ENCODE results near the gene ADCY1. TPM values are rescaled to one million over a fixed set of nuclear protein-coding genes. Genes with fewer than 3 reads are reported as not detected.

ADCY1 gene
- total RNA-seq, 4 donors from 2014 or later: 0.34 to 1.9 (median 0.37) TPM

- no peak for DNase-seq
These were observed 105.3 kb downstream of the ADCY1 start for GRCh38 chr7:45679516-45679915.

GRCh38 chr7:45680776-45681175 is 106.6 kb downstream of the ADCY1 start:
- H3K27ac ChIP-seq: no peak overlapping the region
- no peak for DNase-seq
- H3K27me3 ChIP-seq: no peaks in the 10 kb centered on the region
- no peaks in the 10 kb centered on the region for H3K4me1 ChIP-seq
- intact Hi-C loops (cut with DNase I): no loop called here
- WGBS, 2 donors: 81 to 86% methylated on average over 5 to 6 of the region's 6 CpGs
- no peaks in the 10 kb centered on the region for H3K9me3 ChIP-seq
- TF ChIP-seq POLR2A (IDR thresholded peaks at IDR 0.05): no peak
- TF ChIP-seq, protein P1, sequence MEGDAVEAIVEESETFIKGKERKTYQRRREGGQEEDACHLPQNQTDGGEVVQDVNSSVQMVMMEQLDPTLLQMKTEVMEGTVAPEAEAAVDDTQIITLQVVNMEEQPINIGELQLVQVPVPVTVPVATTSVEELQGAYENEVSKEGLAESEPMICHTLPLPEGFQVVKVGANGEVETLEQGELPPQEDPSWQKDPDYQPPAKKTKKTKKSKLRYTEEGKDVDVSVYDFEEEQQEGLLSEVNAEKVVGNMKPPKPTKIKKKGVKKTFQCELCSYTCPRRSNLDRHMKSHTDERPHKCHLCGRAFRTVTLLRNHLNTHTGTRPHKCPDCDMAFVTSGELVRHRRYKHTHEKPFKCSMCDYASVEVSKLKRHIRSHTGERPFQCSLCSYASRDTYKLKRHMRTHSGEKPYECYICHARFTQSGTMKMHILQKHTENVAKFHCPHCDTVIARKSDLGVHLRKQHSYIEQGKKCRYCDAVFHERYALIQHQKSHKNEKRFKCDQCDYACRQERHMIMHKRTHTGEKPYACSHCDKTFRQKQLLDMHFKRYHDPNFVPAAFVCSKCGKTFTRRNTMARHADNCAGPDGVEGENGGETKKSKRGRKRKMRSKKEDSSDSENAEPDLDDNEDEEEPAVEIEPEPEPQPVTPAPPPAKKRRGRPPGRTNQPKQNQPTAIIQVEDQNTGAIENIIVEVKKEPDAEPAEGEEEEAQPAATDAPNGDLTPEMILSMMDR (IDR thresholded peaks at IDR 0.05): no peak
- H3K4me3 ChIP-seq: no peak overlapping the region
- H3K36me3 ChIP-seq: no peaks in the 10 kb centered on the region

More at GRCh38 chr7:45679516-45679915, 105.3 kb downstream of the ADCY1 start:
- no peaks in the 10 kb centered on the region for H3K36me3 ChIP-seq
- H3K27ac ChIP-seq: no peak overlapping the region
- no peaks in the 10 kb centered on the region for H3K27me3 ChIP-seq
- no peaks in the 10 kb centered on the region for H3K9me3 ChIP-seq
- no peak overlapping the region for H3K4me3 ChIP-seq
- H3K4me1 ChIP-seq: no peaks in the 10 kb centered on the region
- WGBS, 2 donors: 58 to 81% methylated on average over 4 of the region's 4 CpGs
- intact Hi-C loops (cut with DNase I): no loop called here
- no peak for TF ChIP-seq POLR2A (IDR thresholded peaks at IDR 0.05)

- intact Hi-C loops (cut with DNase I): no loop called here
- no peaks in the 10 kb centered on the region for H3K27me3 ChIP-seq
- no peak overlapping the region for H3K4me3 ChIP-seq
- TF ChIP-seq, protein P1 (IDR thresholded peaks at IDR 0.05): no peak
- TF ChIP-seq POLR2A (IDR thresholded peaks at IDR 0.05): no peak
- no peak for DNase-seq
- 60 to 68% methylated on average over 4 to 7 of the region's 13 CpGs for WGBS, 2 donors
- H3K4me1 ChIP-seq: no peaks in the 10 kb centered on the region
- no peaks in the 10 kb centered on the region for H3K36me3 ChIP-seq
- H3K9me3 ChIP-seq: no peaks in the 10 kb centered on the region
- H3K27ac ChIP-seq: no peak overlapping the region
These were observed 107.6 kb downstream of the ADCY1 start for GRCh38 chr7:45681596-45682357.

DNA sequence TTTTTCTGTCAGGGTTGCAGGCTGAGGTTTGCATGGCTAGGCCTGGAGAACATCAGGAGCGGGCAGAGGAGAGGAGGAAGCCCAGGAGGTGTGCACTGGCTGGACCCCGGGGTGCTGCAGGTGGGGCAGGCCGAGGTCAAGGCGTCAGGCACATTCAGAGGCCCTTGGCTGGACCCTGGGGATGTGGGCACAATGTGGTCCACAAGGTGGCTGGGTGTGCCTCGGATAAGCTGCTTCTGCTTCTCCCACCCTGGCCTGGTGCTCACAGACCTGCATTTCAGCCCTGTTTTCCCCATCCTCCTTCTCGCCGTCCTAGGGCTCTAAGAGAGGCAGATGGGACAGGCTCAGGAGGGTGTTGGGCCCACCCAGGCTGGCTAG is 108.2 kb downstream of the ADCY1 start:
- Histone ChIP-seq H3K4me1 (no peaks in the 10 kb centered on the region), H3K36me3 (no peaks in the 10 kb centered on the region), H3K27ac (no peak overlapping the region), H3K9me3 (no peaks in the 10 kb centered on the region), H3K27me3 (no peaks in the 10 kb centered on the region), H3K4me3 (no peak overlapping the region)
- intact Hi-C loops (cut with DNase I): no loop called here
- WGBS, 2 donors: 70 to 78% methylated on average over 3 to 6 of the region's 7 CpGs
- no peak for DNase-seq
- no peak for TF ChIP-seq POLR2A (IDR thresholded peaks at IDR 0.05)
- TF ChIP-seq, protein P1 (IDR thresholded peaks at IDR 0.05): no peak

DNA sequence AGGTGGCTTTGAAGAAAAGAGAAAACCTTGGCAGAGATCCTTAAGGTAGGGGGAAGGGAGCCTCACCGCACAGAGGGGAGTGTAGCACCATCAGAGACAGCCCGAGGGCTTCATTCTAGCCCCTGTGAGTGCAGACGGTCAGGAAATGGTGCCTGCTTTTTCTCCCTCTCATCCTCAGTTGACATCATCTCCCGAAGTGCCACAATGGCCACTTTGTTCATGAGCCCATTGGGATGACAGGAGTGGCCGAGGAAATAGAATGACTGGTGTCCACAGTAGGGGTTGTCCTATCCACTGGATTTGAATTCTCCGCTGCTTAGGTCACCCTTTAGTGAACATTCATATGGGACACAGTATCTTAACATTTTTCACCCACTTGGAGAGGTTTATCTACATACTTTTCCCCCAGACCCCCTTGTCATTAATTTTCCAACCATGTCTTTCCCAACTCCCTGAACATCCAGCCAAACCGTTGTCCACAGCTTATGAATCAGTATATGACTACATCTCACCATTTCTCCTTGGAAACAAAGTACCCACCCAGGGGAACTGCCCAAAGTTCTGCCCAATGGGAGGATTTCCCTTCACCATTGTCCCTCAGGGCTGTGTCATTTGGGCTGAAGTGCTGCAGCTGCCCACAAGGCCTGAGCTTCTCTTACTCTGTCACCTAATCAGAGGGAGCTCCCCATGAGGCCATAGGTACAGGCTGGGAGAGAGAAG is 108.8 kb downstream of the ADCY1 start:
- Histone ChIP-seq H3K27me3 (no peaks in the 10 kb centered on the region), H3K27ac (no peak overlapping the region), H3K36me3 (no peaks in the 10 kb centered on the region), H3K4me1 (no peaks in the 10 kb centered on the region), H3K9me3 (no peaks in the 10 kb centered on the region), H3K4me3 (no peak overlapping the region)
- DNase-seq: no peak
- TF ChIP-seq, protein P1 (IDR thresholded peaks at IDR 0.05): no peak
- TF ChIP-seq POLR2A (IDR thresholded peaks at IDR 0.05): no peak
- intact Hi-C loops (cut with DNase I): no loop called here
- WGBS, 2 donors: 85 to 89% methylated on average over 7 of the region's 7 CpGs

Measured in esophagus squamous epithelium (tissue), 5 donors.